PC-9 (cell line): Measurements from ENCODE around the gene ZFAND3. TPM values are rescaled to one million over a fixed set of nuclear protein-coding genes. Genes with fewer than 3 reads are reported as not detected.

Experiments
- BruUV-seq: library from RNA; stranded (reverse); fragments of 400-500 nt; replicated peaks from 2 replicates; lab custom pipeline; 2021; lab: Mats Ljungman, UMichigan
- CTCF ChIA-PET: fragments of 300-600 bp; sonication (Branson Sonifier 250); formaldehyde crosslinking; loops from one replicate; lab custom pipeline; 2022; ENCODE audit warnings: antibody characterized with exemption; lab: Charles Lee
- POLR2A ChIA-PET: fragments of 300-600 bp; sonication (Branson Sonifier 250); formaldehyde crosslinking; loops from one replicate; lab custom pipeline; 2022; ENCODE audit warnings: antibody characterized with exemption; ENCODE audit not compliant: unreplicated experiment; lab: Charles Lee
- DNase-seq, 2 experiments: peaks; one replicate each; pipeline versions ENCODE4 v3.0.0 to v3.0.0-alpha.2; 2015 to 2022; ENCODE audit warnings: mixed read lengths in 1 of 2
- H2AFZ ChIP-seq: fragments of 200-600 bp; sonication (generic); 2 replicates; pipeline ENCODE4 v1.8.1; 2017; ENCODE audit warnings: antibody characterized with exemption
- H3F3A ChIP-seq: fragments of 200-600 bp; sonication (generic); 2 replicates; pipeline ENCODE4 v1.8.1; 2017; ENCODE audit warnings: antibody characterized with exemption, mild to moderate bottlenecking, low read depth; ENCODE audit not compliant: insufficient read depth
- H3K27ac ChIP-seq: fragments of 200-600 bp; sonication (generic); 2 replicates; pipeline ENCODE4 v1.6.1; 2016; ENCODE audit warnings: mixed run types
- H3K27me3 ChIP-seq: fragments of 200-600 bp; sonication (generic); 2 replicates; pipeline ENCODE4 v1.6.1; 2016; ENCODE audit warnings: low read depth, mixed run types; ENCODE audit not compliant: insufficient read depth
- H3K36me3 ChIP-seq: fragments of 200-600 bp; sonication (generic); 2 replicates; pipeline ENCODE4 v1.6.1; 2016; ENCODE audit warnings: low read depth, mixed run types
- H3K4me1 ChIP-seq: fragments of 200-600 bp; sonication (generic); replicated peaks from 2 replicates; pipeline ENCODE4 v1.6.1; 2016; ENCODE audit warnings: mixed run types; ENCODE audit not compliant: insufficient read depth
- H3K4me2 ChIP-seq: fragments of 200-600 bp; sonication (generic); 2 replicates; pipeline ENCODE4 v1.6.1; 2017; ENCODE audit warnings: mixed run types
- H3K4me3 ChIP-seq: fragments of 200-600 bp; sonication (generic); 2 replicates; pipeline ENCODE4 v1.6.1; 2016; ENCODE audit warnings: mixed run types
- H3K79me2 ChIP-seq: fragments of 200-600 bp; sonication (generic); 2 replicates; pipeline ENCODE4 v1.6.1; 2017; ENCODE audit warnings: low read depth, mixed run types
- H3K9me2 ChIP-seq: fragments of 200-600 bp; sonication (generic); 2 replicates; pipeline ENCODE4 v1.8.1; 2017; ENCODE audit warnings: mild to moderate bottlenecking; ENCODE audit not compliant: insufficient read depth
- H3K9me3 ChIP-seq: fragments of 200-600 bp; sonication (generic); 2 replicates; pipeline ENCODE4 v1.8.1; 2016; ENCODE audit warnings: low read depth; ENCODE audit not compliant: insufficient read depth
- H4K20me1 ChIP-seq: fragments of 200-600 bp; sonication (generic); 2 replicates; pipeline ENCODE4 v1.8.1; 2017; ENCODE audit not compliant: insufficient read depth
- CTCF ChIP-seq: fragments of 200-600 bp; sonication (generic); conservative IDR thresholded peaks from 2 replicates; pipeline ENCODE4 v1.6.1; 2017; ENCODE audit warnings: mixed run types, antibody characterized with exemption, mild to moderate bottlenecking, moderate library complexity
- EZH2 ChIP-seq: fragments of 200-600 bp; sonication (generic); IDR thresholded peaks from 2 replicates; pipeline ENCODE4 v1.8.0; 2017; ENCODE audit warnings: antibody characterized with exemption, low read depth
- intact Hi-C: fragments of 100-400 bp; cut with micrococcal nuclease; formaldehyde crosslinking; loops from one replicate; pipeline ENCODE4 v1.10.0; 2022; ENCODE audit not compliant: unreplicated experiment
- total RNA-seq: library from RNA; stranded (reverse); gene quantifications from 2 replicates; pipeline ENCODE4 v1.2.3, GENCODE V29; 2021

ZFAND3 gene
- total RNA-seq, 1 experiment from 2014 or later: 46.8 TPM

- CTCF ChIA-PET: no interaction called here
- POLR2A ChIA-PET: no interaction called here
- no peak overlapping the region for H3K4me3 ChIP-seq
- no peak overlapping the region for H3K4me2 ChIP-seq
- peak in 1 of 2 experiments; percentile 3 for DNase-seq
- intact Hi-C loops: no loop called here
- H3F3A ChIP-seq: peaks cover 10% of the 10 kb centered on the region; the same call in 1 of the 2 replicates
- peaks cover 7% of the 10 kb centered on the region for H4K20me1 ChIP-seq
- no peaks in the 10 kb centered on the region for H3K27me3 ChIP-seq
- peak overlapping the region; percentile 17 for H3K27ac ChIP-seq
- no TSS peak for BruUV-seq
- peaks cover 19% of the 10 kb centered on the region for H3K4me1 ChIP-seq
- peaks cover 7% of the 10 kb centered on the region for H3K9me3 ChIP-seq
- no peak overlapping the region for H2AFZ ChIP-seq
- TF ChIP-seq EZH2 (no peak), CTCF (no peak)
- H3K79me2 ChIP-seq: peaks cover 41% of the 10 kb centered on the region
- no peaks in the 10 kb centered on the region for H3K9me2 ChIP-seq
- no peaks in the 10 kb centered on the region for H3K36me3 ChIP-seq
These were observed 146.6 kb downstream of the ZFAND3 start for GRCh38 chr6:37965964-37966676.

- no TSS peak for BruUV-seq
- Histone ChIP-seq H3K4me2 (no peak overlapping the region), H4K20me1 (peaks cover 7% of the 10 kb centered on the region), H3K79me2 (peaks cover 48% of the 10 kb centered on the region), H3K36me3 (no peaks in the 10 kb centered on the region), H3K27ac (peak overlapping the region; percentile 17), H3K9me2 (no peaks in the 10 kb centered on the region), H3K9me3 (peaks cover 7% of the 10 kb centered on the region; the same call in 1 of the 2 replicates), H2AFZ (no peak overlapping the region), H3F3A (peaks cover 10% of the 10 kb centered on the region; the same call in 1 of the 2 replicates), H3K27me3 (no peaks in the 10 kb centered on the region), H3K4me1 (peaks cover 19% of the 10 kb centered on the region), H3K4me3 (no peak overlapping the region)
- peak in 1 of 2 experiments; percentile 54 for DNase-seq
- ChIA-PET POLR2A (no interaction called here), CTCF (no interaction called here)
- no peak for TF ChIP-seq CTCF
- no peak for TF ChIP-seq EZH2
- intact Hi-C loops: no loop called here
These were observed 147.3 kb downstream of the ZFAND3 start for GRCh38 chr6:37966801-37967200.

- H3K4me1 ChIP-seq: peaks cover 19% of the 10 kb centered on the region
- intact Hi-C loops: no loop called here
- H3K9me3 ChIP-seq: peaks cover 7% of the 10 kb centered on the region; the same call in 1 of the 2 replicates
- no peaks in the 10 kb centered on the region for H3K36me3 ChIP-seq
- peaks cover 12% of the 10 kb centered on the region for H4K20me1 ChIP-seq
- H3K27ac ChIP-seq: no peak overlapping the region
- peaks cover 10% of the 10 kb centered on the region; the same call in 1 of the 2 replicates for H3F3A ChIP-seq
- no peak overlapping the region for H3K4me2 ChIP-seq
- no peak overlapping the region for H2AFZ ChIP-seq
- no peak for DNase-seq
- no peaks in the 10 kb centered on the region for H3K27me3 ChIP-seq
- H3K9me2 ChIP-seq: no peaks in the 10 kb centered on the region; the same call in 1 of the 2 replicates
- ChIA-PET CTCF (no interaction called here), POLR2A (no interaction called here)
- BruUV-seq: no TSS peak
- TF ChIP-seq EZH2: no peak
- TF ChIP-seq CTCF: no peak
- H3K4me3 ChIP-seq: no peak overlapping the region
- peaks cover 48% of the 10 kb centered on the region for H3K79me2 ChIP-seq
These were observed 148.1 kb downstream of the ZFAND3 start for GRCh38 chr6:37967651-37968050.
